Neutrophil (primary cell): ENCODE measurements around the gene LY86.

ENCODE experiments used
- H3K27ac ChIP-seq: fragments of 200-600 bp; sonication (generic); 2 replicates; pipeline ENCODE4 v1.5.1; 2016; ENCODE audit warnings: mild to moderate bottlenecking, moderate library complexity
- H3K27me3 ChIP-seq: fragments of 200-600 bp; sonication (generic); 2 replicates; pipeline ENCODE4 v1.6.0; 2016; ENCODE audit warnings: mild to moderate bottlenecking
- H3K36me3 ChIP-seq: fragments of 200-600 bp; sonication (generic); 2 replicates; pipeline ENCODE4 v1.5.1; 2017
- H3K4me1 ChIP-seq, 2 experiments: fragments of 200-600 bp in 1 of 2; sonication (generic) in 1 of 2; 1 replicate in 1 of 2; 2 replicates in 1 of 2; pipeline versions ENCODE4 v1.5.1 to v1.6.1; 2013 to 2016; ENCODE audit warnings: low read depth in 1 of 2, low read length in 1 of 2, mild to moderate bottlenecking in 1 of 2, moderate library complexity in 1 of 2; ENCODE audit not compliant: control insufficient read depth in 1 of 2, insufficient read depth in 1 of 2
- H3K4me3 ChIP-seq, 2 experiments: fragments of 200-600 bp in 1 of 2; sonication (generic) in 1 of 2; 1 replicate in 1 of 2; 2 replicates in 1 of 2; pipeline ENCODE4 v1.5.1; 2013 to 2016; ENCODE audit warnings: low read depth in 1 of 2, low read length in 1 of 2, mild to moderate bottlenecking in 1 of 2, moderate library complexity in 1 of 2
- H3K9me3 ChIP-seq: fragments of 200-600 bp; sonication (generic); 2 replicates; pipeline ENCODE4 v1.5.1; 2016
- CTCF ChIP-seq: fragments of 200-600 bp; sonication (generic); IDR thresholded peaks from 2 replicates; pipeline ENCODE4 v1.5.1; 2016; ENCODE audit warnings: antibody characterized with exemption

The LY86 gene

GRCh38 chr6:6646384-6646783 lies 57.9 kb downstream of the LY86 start:
- Histone ChIP-seq H3K36me3 (no peaks in the 10 kb centered on the region), H3K27me3 (no peaks in the 10 kb centered on the region), H3K4me1 (no peaks in the 10 kb centered on the region), H3K9me3 (no peaks in the 10 kb centered on the region), H3K27ac (no peak overlapping the region), H3K4me3 (no peak overlapping the region)
- no peak for TF ChIP-seq CTCF

- Histone ChIP-seq H3K27ac (no peak overlapping the region), H3K4me1 (no peaks in the 10 kb centered on the region), H3K4me3 (no peak overlapping the region), H3K27me3 (no peaks in the 10 kb centered on the region), H3K36me3 (no peaks in the 10 kb centered on the region), H3K9me3 (no peaks in the 10 kb centered on the region)
- TF ChIP-seq CTCF, result no peak
These were observed 58.3 kb downstream of the LY86 start for GRCh38 chr6:6646859-6647258.

GRCh38 chr6:6648692-6649343 lies 60.3 kb downstream of the LY86 start:
- no peak overlapping the region for H3K27ac ChIP-seq
- TF ChIP-seq CTCF, result no peak
- no peaks in the 10 kb centered on the region for H3K9me3 ChIP-seq
- no peak overlapping the region for H3K4me3 ChIP-seq
- no peaks in the 10 kb centered on the region for H3K27me3 ChIP-seq
- H3K4me1 ChIP-seq, result no peaks in the 10 kb centered on the region
- no peaks in the 10 kb centered on the region for H3K36me3 ChIP-seq

- Histone ChIP-seq H3K9me3 (no peaks in the 10 kb centered on the region), H3K27ac (no peak overlapping the region), H3K27me3 (no peaks in the 10 kb centered on the region), H3K36me3 (no peaks in the 10 kb centered on the region), H3K4me3 (no peak overlapping the region), H3K4me1 (no peaks in the 10 kb centered on the region)
- TF ChIP-seq CTCF, result no peak
These were observed 61.4 kb downstream of the LY86 start for GRCh38 chr6:6649824-6650349.

GRCh38 chr6:6650839-6651238 lies 62.3 kb downstream of the LY86 start:
- Histone ChIP-seq H3K4me1 (no peaks in the 10 kb centered on the region), H3K36me3 (no peaks in the 10 kb centered on the region), H3K4me3 (no peak overlapping the region), H3K27me3 (no peaks in the 10 kb centered on the region), H3K9me3 (no peaks in the 10 kb centered on the region), H3K27ac (no peak overlapping the region)
- TF ChIP-seq CTCF, result no peak
